ENCODE measurements around the gene HES4. TPM values are rescaled to one million over a fixed set of nuclear protein-coding genes. Genes with fewer than 3 reads are reported as not detected.

The HES4 gene
- total RNA-seq, 1 donor from 2014 or later = 75.0 TPM

- Mint-ChIP-seq H3K36me3 (ENCODE audit: unreplicated experiment) (no peaks in the 10 kb centered on the region), H3K27ac (ENCODE audit: unreplicated experiment) (no peak overlapping the region), H3K4me1 (ENCODE audit: unreplicated experiment) (no peaks in the 10 kb centered on the region), H3K4me3 (ENCODE audit: unreplicated experiment) (no peak overlapping the region), H3K9me3 (ENCODE audit: unreplicated experiment) (no peaks in the 10 kb centered on the region), H3K27me3 (ENCODE audit: unreplicated experiment) (no peaks in the 10 kb centered on the region)
- TF ChIP-seq, protein P1, sequence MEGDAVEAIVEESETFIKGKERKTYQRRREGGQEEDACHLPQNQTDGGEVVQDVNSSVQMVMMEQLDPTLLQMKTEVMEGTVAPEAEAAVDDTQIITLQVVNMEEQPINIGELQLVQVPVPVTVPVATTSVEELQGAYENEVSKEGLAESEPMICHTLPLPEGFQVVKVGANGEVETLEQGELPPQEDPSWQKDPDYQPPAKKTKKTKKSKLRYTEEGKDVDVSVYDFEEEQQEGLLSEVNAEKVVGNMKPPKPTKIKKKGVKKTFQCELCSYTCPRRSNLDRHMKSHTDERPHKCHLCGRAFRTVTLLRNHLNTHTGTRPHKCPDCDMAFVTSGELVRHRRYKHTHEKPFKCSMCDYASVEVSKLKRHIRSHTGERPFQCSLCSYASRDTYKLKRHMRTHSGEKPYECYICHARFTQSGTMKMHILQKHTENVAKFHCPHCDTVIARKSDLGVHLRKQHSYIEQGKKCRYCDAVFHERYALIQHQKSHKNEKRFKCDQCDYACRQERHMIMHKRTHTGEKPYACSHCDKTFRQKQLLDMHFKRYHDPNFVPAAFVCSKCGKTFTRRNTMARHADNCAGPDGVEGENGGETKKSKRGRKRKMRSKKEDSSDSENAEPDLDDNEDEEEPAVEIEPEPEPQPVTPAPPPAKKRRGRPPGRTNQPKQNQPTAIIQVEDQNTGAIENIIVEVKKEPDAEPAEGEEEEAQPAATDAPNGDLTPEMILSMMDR (IDR thresholded peaks at IDR 0.05) = no peak
- no peak for DNase-seq (ENCODE audit: extremely low spot score, unreplicated experiment)
Observed at GRCh38 chr1:985126-985525, 14.8 kb downstream of the HES4 start.

DNA sequence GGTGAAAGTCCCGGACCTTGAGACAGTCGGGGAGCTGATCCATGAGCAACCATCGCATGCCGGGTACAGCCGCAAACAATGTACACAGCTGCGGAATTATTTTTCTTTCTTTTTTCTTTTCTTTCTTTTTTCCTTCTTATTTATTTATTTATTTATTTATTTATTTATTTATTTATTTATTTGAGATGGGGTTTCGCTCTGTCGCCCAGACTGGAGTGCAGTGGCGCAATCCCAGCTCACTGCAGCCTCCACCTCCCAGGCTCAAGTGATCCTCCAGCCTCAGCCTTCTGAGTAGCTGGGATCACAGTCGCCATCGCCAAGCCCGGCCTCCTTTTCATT lies 15.5 kb downstream of the HES4 start:
- H3K4me3 Mint-ChIP-seq (ENCODE audit: unreplicated experiment) = no peak overlapping the region
- no peaks in the 10 kb centered on the region for H3K27me3 Mint-ChIP-seq (ENCODE audit: unreplicated experiment)
- no peaks in the 10 kb centered on the region for H3K36me3 Mint-ChIP-seq (ENCODE audit: unreplicated experiment)
- DNase-seq (ENCODE audit: extremely low spot score, unreplicated experiment) = no peak
- no peak overlapping the region for H3K27ac Mint-ChIP-seq (ENCODE audit: unreplicated experiment)
- H3K9me3 Mint-ChIP-seq (ENCODE audit: unreplicated experiment) = no peaks in the 10 kb centered on the region
- TF ChIP-seq, protein P1 (IDR thresholded peaks at IDR 0.05) = no peak
- H3K4me1 Mint-ChIP-seq (ENCODE audit: unreplicated experiment) = no peaks in the 10 kb centered on the region

GRCh38 chr1:983798-984475 lies 16.0 kb downstream of the HES4 start:
- TF ChIP-seq, protein P1 (IDR thresholded peaks at IDR 0.05) = peak; percentile 96
- Mint-ChIP-seq H3K36me3 (ENCODE audit: unreplicated experiment) (no peaks in the 10 kb centered on the region), H3K4me3 (ENCODE audit: unreplicated experiment) (no peak overlapping the region), H3K27ac (ENCODE audit: unreplicated experiment) (no peak overlapping the region), H3K4me1 (ENCODE audit: unreplicated experiment) (no peaks in the 10 kb centered on the region), H3K27me3 (ENCODE audit: unreplicated experiment) (no peaks in the 10 kb centered on the region), H3K9me3 (ENCODE audit: unreplicated experiment) (no peaks in the 10 kb centered on the region)
- no peak for DNase-seq (ENCODE audit: extremely low spot score, unreplicated experiment)

- H3K27me3 Mint-ChIP-seq (ENCODE audit: unreplicated experiment) = no peaks in the 10 kb centered on the region
- H3K4me3 Mint-ChIP-seq (ENCODE audit: unreplicated experiment) = no peak overlapping the region
- DNase-seq (ENCODE audit: extremely low spot score, unreplicated experiment) = no peak
- H3K4me1 Mint-ChIP-seq (ENCODE audit: unreplicated experiment) = peaks cover 5% of the 10 kb centered on the region
- TF ChIP-seq, protein P1 (IDR thresholded peaks at IDR 0.05) = no peak
- H3K9me3 Mint-ChIP-seq (ENCODE audit: unreplicated experiment) = no peaks in the 10 kb centered on the region
- no peaks in the 10 kb centered on the region for H3K36me3 Mint-ChIP-seq (ENCODE audit: unreplicated experiment)
- no peak overlapping the region for H3K27ac Mint-ChIP-seq (ENCODE audit: unreplicated experiment)
Observed at GRCh38 chr1:982765-983436, 17.0 kb downstream of the HES4 start.

DNA sequence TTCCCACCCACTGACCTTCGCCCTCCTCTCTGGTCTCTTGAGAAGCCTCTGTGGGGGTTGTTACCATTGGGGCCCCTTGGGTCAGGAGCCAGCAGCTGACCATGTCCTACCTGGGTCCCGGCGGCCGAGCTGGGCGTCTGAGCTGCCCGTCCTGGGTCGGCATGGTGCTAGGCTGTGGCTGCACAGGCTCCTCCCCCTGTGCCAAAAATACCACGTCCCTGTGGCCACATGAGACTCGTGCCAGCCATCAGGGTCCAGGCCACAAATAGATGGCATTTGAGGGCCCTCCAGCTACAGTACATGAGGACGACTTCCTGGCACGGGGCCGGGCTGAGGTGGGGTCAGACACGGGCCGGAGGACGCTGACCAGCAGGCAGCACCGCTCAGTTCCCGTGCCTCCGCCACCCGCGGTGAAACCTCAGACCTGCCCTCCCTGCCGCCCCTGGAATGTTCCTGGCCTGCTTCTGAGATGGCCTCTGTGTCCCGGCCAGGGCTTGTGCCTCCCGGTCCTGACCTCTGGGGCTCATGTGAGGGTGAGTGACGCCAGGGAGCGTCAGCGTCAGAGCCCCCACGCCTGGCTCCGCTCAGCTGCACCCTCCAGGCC lies 17.8 kb downstream of the HES4 start, which contains the start of gene PERM1:
PERM1 (minus strand) TSS at position 139 of the 604 bp plus-strand sequence. CDS start 1,064 bp downstream, outside the sequence.
- DNase-seq (ENCODE audit: extremely low spot score, unreplicated experiment) = no peak
- Mint-ChIP-seq H3K36me3 (ENCODE audit: unreplicated experiment) (no peaks in the 10 kb centered on the region), H3K4me3 (ENCODE audit: unreplicated experiment) (no peak within 1 kb of the TSS), H3K4me1 (ENCODE audit: unreplicated experiment) (peaks cover 5% of the 10 kb centered on the region), H3K27ac (ENCODE audit: unreplicated experiment) (no peak within 1 kb of the TSS), H3K27me3 (ENCODE audit: unreplicated experiment) (no peaks in the 10 kb centered on the region), H3K9me3 (ENCODE audit: unreplicated experiment) (no peaks in the 10 kb centered on the region)
- TF ChIP-seq, protein P1 (IDR thresholded peaks at IDR 0.05) = no peak
